Renal cortical epithelial cell (primary cell): ENCODE measurements around the gene BAIAP2. TPM values are rescaled to one million over a fixed set of nuclear protein-coding genes. Genes with fewer than 3 reads are reported as not detected.
"Not testable (repeated sequence)": the region's sequence is repeated elsewhere in the genome, so short reads cannot be mapped to it uniquely, and the experiment has no call there.

ENCODE experiments used
- DNase-seq: peaks from one replicate; pipeline ENCODE4 v3.0.0-alpha.2; 2011; ENCODE audit warnings: low read depth
- total RNA-seq: library from RNA; depleted of rRNA; stranded (reverse); fragments of >200 nt; gene quantifications from 2 replicates; pipeline ENCODE4 v1.2.3, GENCODE V29; 2014

The BAIAP2 gene
- total RNA-seq, 1 donor from 2014 or later: 55.2 TPM

GRCh38 chr17:81066771-81067315 is 31.9 kb downstream of the BAIAP2 start:
- no peak for DNase-seq

- DNase-seq: no peak
Measured at GRCh38 chr17:81067391-81067811, 32.5 kb downstream of the BAIAP2 start.

- no peak for DNase-seq
Measured at GRCh38 chr17:81068411-81069134, 33.6 kb downstream of the BAIAP2 start.

GRCh38 chr17:81069135-81069645 is 34.2 kb downstream of the BAIAP2 start:
- no peak for DNase-seq

- no peak for DNase-seq
Measured at GRCh38 chr17:81070541-81071246, 35.7 kb downstream of the BAIAP2 start.

- peak; percentile 71 for DNase-seq
Measured at GRCh38 chr17:81071761-81072741, 37.1 kb downstream of the BAIAP2 start.

GRCh38 chr17:81073967-81074839 is 39.3 kb downstream of the BAIAP2 start:
- DNase-seq: no peak

- DNase-seq: peak; percentile 10
Measured at GRCh38 chr17:81074875-81075274, 39.9 kb downstream of the BAIAP2 start.

- no peak for DNase-seq
Measured at GRCh38 chr17:81075307-81075706, 40.4 kb downstream of the BAIAP2 start.

GRCh38 chr17:81076141-81076679 is 41.3 kb downstream of the BAIAP2 start:
- no peak for DNase-seq

GRCh38 chr17:81078026-81078913 is 43.3 kb downstream of the BAIAP2 start:
- DNase-seq: not testable (repeated sequence)

- DNase-seq: no peak
Measured at GRCh38 chr17:81080019-81080418, 45.1 kb downstream of the BAIAP2 start.

- DNase-seq: no peak
Measured at GRCh38 chr17:81081222-81082176, 46.5 kb downstream of the BAIAP2 start.

GRCh38 chr17:81082177-81083073 is 47.5 kb downstream of the BAIAP2 start:
- DNase-seq: peak; percentile 58

GRCh38 chr17:81083125-81083765 is 48.3 kb downstream of the BAIAP2 start:
- no peak for DNase-seq

GRCh38 chr17:81084680-81085419 is 49.9 kb downstream of the BAIAP2 start:
- DNase-seq: no peak
